ENCODE results near the gene GAPDHS. TPM values are rescaled to one million over a fixed set of nuclear protein-coding genes. Genes with fewer than 3 reads are reported as not detected.

The GAPDHS gene
- total RNA-seq, 1 donor from 2014 or later: not detected

DNA sequence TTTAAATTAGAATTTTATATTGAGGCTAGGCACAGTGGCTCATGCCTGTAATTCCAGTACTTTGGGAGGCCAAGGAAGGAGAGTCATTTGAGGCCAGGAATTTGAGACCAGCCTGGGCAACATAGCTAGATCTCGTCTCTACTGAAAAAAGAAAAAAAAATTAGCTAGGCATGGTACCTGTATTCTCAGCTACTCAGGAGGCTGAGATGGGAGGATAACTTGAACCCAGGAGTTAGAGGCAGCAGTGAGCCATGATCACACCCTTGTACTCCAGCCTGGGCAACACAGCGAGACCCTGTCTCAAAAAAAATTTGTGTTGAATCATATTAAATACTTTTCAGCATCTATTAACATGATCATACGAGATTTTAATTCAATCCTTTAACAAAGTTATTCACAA is 57.6 kb downstream of the GAPDHS start:
- no peak for DNase-seq (ENCODE audit: low read depth)

DNA sequence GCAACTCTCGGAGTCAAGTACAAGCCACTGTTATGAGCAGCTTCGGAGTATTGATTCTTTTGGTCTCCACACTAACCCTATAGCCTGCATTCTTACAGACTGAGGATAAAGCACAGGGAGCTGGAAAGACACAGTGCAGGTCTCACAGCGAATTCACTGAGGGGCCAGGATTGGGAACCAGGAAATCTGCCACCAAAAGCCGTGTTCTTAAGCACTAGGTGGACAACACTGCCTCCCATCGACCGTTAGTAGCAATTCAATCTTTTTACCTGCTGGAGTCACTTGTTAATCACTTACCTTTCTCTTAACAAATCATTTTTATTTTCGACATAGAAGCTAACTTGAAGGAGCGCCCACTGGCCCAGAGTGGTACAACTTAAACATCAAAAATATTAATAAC is 59.0 kb downstream of the GAPDHS start:
- DNase-seq (ENCODE audit: low read depth): peak; percentile 24

Other genes with a start within 250 kb of the GAPDHS start
- not detected in 2 replicates for gene MAG, start 241.3 kb upstream of the GAPDHS start, total RNA-seq
- 0.05 TPM in 1 of 2 replicates, not detected in the other for gene CD22, start 204.3 kb upstream of the GAPDHS start, total RNA-seq
- not detected in 2 replicates for gene FFAR1, start 185.6 kb upstream of the GAPDHS start, total RNA-seq
- gene FFAR3, start 175.0 kb upstream of the GAPDHS start, total RNA-seq: not detected in 2 replicates
- not detected in 2 replicates for gene GPR42, start 162.4 kb upstream of the GAPDHS start, total RNA-seq
- gene FFAR2, start 85.2 kb upstream of the GAPDHS start, total RNA-seq: not detected in 2 replicates
- gene KRTDAP, start 43.0 kb upstream of the GAPDHS start, total RNA-seq: not detected in 2 replicates
- 3.0 and 9.7 TPM in 2 replicates for gene DMKN, start 19.8 kb upstream of the GAPDHS start, total RNA-seq
- gene SBSN, start 5.1 kb upstream of the GAPDHS start, total RNA-seq: not detected in 2 replicates
- gene TMEM147, start 12.2 kb downstream of the GAPDHS start, total RNA-seq: 124 and 137 TPM in 2 replicates
- not detected in 2 replicates for gene ATP4A, start 30.2 kb downstream of the GAPDHS start, total RNA-seq
- gene PMIS2, start 52.7 kb downstream of the GAPDHS start, total RNA-seq: not detected in 2 replicates
- 4.8 and 6.5 TPM in 2 replicates for gene HAUS5, start 79.3 kb downstream of the GAPDHS start, total RNA-seq
- 68.9 and 72.6 TPM in 2 replicates for gene RBM42, start 95.6 kb downstream of the GAPDHS start, total RNA-seq
- gene ETV2, start 108.3 kb downstream of the GAPDHS start, total RNA-seq: not detected in 2 replicates
- gene COX6B1, start 114.9 kb downstream of the GAPDHS start, total RNA-seq: 513 and 547 TPM in 2 replicates
- gene UPK1A, start 133.1 kb downstream of the GAPDHS start, total RNA-seq: not detected in 2 replicates
- 0.11 TPM in 1 of 2 replicates, not detected in the other for gene ZBTB32, start 171.1 kb downstream of the GAPDHS start, total RNA-seq
- gene KMT2B, start 184.5 kb downstream of the GAPDHS start, total RNA-seq: 11.1 and 11.2 TPM in 2 replicates
- gene IGFLR1, start 209.0 kb downstream of the GAPDHS start, total RNA-seq: 1.8 and 4.8 TPM in 2 replicates
- gene U2AF1L4, start 212.0 kb downstream of the GAPDHS start, total RNA-seq: 9.7 and 12.0 TPM in 2 replicates
- 32.5 and 32.8 TPM in 2 replicates for gene PSENEN, start 212.2 kb downstream of the GAPDHS start, total RNA-seq
- gene LIN37, start 215.1 kb downstream of the GAPDHS start, total RNA-seq: 10.6 and 18.1 TPM in 2 replicates
- 0.21 and 0.37 TPM in 2 replicates for gene HSPB6, start 223.6 kb downstream of the GAPDHS start, total RNA-seq
- gene PROSER3, start 224.7 kb downstream of the GAPDHS start, total RNA-seq: 3.2 and 3.6 TPM in 2 replicates
- gene ARHGAP33, start 242.1 kb downstream of the GAPDHS start, total RNA-seq: 1.5 and 3.8 TPM in 2 replicates